ENCODE data around the gene DUSP22.

Gene DUSP22

DNA sequence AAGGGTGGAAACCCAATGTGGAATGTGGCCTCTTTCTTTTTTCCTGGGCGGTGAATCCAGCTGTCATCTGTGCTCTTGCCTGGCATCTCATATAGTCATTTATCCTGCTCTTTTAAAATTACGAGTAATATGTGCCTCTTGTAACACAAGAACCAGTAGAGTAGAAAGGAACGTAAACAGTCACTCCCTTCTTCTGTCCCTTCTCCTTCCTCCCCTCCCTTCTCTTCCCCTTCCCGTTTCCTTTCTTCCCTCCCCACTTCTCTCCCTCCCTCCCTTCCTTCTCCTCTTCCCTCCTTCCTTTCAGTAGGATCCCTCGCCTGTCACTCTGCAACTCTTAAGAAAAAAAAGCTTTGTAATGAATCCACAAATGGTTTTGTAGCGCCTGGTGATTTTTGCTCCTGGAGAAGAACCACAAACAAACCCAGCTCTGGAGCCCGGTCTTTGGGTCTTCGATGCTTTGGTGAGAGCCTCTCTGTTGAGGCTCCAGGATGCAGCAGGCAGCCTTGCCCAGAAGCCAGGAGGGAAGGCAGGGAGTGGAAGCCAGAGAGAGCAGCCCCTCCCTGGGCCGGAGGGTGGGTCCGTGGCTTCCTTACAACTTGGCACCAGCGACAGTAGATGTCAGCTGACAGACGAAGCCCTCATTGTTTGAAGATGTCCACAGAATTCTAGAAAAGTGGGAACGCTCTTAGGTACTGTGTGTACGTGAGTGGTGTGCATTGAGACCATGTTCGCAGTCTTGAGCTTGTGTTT, 15.0 kb downstream of the DUSP22 start:
- Histone ChIP-seq H3K27ac (ENCODE audit: low read length) (peak overlapping the region; percentile 90), H3K27me3 (replicated peaks; ENCODE audit: insufficient read depth, low read length) (no peaks in the 10 kb centered on the region), H3K9me2 (replicated peaks; ENCODE audit: insufficient read depth, low read length) (no peaks in the 10 kb centered on the region), H3F3A (ENCODE audit: insufficient read depth, low read length) (peaks cover 43% of the 10 kb centered on the region), H2AFZ (ENCODE audit: low read length) (no peak overlapping the region), H3K9me3 (replicated peaks; ENCODE audit: insufficient read depth, low read length) (no peaks in the 10 kb centered on the region), H3K9ac (ENCODE audit: low read length) (no peak overlapping the region), H3K4me2 (ENCODE audit: low read depth, low read length) (peak overlapping the region; percentile 67), H3K4me3 (ENCODE audit: low read length) (no peak overlapping the region), H3K79me2 (ENCODE audit: low read length) (peaks cover 85% of the 10 kb centered on the region), H3K4me1 (ENCODE audit: low read length) (peaks cover 70% of the 10 kb centered on the region), H3K36me3 (replicated peaks; ENCODE audit: insufficient read depth, low read length) (peaks cover 17% of the 10 kb centered on the region; the same call in 1 of the 2 replicates), H4K20me1 (ENCODE audit: insufficient read depth, low read length) (no peaks in the 10 kb centered on the region)
- no peak for DNase-seq
- TF ChIP-seq EZH2 (optimal IDR thresholded peaks at IDR 0.05; ENCODE audit: low read depth, low read length), result no peak
- TF ChIP-seq EZH2phosphoT487 (IDR thresholded peaks at IDR 0.05; ENCODE audit: low read length), result no peak
- TF ChIP-seq, protein P1, sequence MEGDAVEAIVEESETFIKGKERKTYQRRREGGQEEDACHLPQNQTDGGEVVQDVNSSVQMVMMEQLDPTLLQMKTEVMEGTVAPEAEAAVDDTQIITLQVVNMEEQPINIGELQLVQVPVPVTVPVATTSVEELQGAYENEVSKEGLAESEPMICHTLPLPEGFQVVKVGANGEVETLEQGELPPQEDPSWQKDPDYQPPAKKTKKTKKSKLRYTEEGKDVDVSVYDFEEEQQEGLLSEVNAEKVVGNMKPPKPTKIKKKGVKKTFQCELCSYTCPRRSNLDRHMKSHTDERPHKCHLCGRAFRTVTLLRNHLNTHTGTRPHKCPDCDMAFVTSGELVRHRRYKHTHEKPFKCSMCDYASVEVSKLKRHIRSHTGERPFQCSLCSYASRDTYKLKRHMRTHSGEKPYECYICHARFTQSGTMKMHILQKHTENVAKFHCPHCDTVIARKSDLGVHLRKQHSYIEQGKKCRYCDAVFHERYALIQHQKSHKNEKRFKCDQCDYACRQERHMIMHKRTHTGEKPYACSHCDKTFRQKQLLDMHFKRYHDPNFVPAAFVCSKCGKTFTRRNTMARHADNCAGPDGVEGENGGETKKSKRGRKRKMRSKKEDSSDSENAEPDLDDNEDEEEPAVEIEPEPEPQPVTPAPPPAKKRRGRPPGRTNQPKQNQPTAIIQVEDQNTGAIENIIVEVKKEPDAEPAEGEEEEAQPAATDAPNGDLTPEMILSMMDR (IDR thresholded peaks at IDR 0.05; ENCODE audit: low read length), result no peak

- no peak overlapping the region for H3K9ac ChIP-seq (ENCODE audit: low read length)
- no peak overlapping the region for H2AFZ ChIP-seq (ENCODE audit: low read length)
- peaks cover 71% of the 10 kb centered on the region for H3K4me1 ChIP-seq (ENCODE audit: low read length)
- H3F3A ChIP-seq (ENCODE audit: insufficient read depth, low read length), result peaks cover 48% of the 10 kb centered on the region
- no peaks in the 10 kb centered on the region for H4K20me1 ChIP-seq (ENCODE audit: insufficient read depth, low read length)
- H3K9me2 ChIP-seq (replicated peaks; ENCODE audit: insufficient read depth, low read length), result no peaks in the 10 kb centered on the region
- H3K9me3 ChIP-seq (replicated peaks; ENCODE audit: insufficient read depth, low read length), result no peaks in the 10 kb centered on the region
- H3K4me2 ChIP-seq (ENCODE audit: low read depth, low read length), result no peak overlapping the region
- no peak for DNase-seq
- H3K79me2 ChIP-seq (ENCODE audit: low read length), result peaks cover 84% of the 10 kb centered on the region
- no peaks in the 10 kb centered on the region for H3K27me3 ChIP-seq (replicated peaks; ENCODE audit: insufficient read depth, low read length)
- TF ChIP-seq, protein P1 (IDR thresholded peaks at IDR 0.05; ENCODE audit: low read length), result no peak
- TF ChIP-seq EZH2phosphoT487 (IDR thresholded peaks at IDR 0.05; ENCODE audit: low read length) (no peak), EZH2 (optimal IDR thresholded peaks at IDR 0.05; ENCODE audit: low read depth, low read length) (no peak)
- peaks cover 18% of the 10 kb centered on the region; the same call in 1 of the 2 replicates for H3K36me3 ChIP-seq (replicated peaks; ENCODE audit: insufficient read depth, low read length)
- H3K27ac ChIP-seq (ENCODE audit: low read length), result no peak overlapping the region
- H3K4me3 ChIP-seq (ENCODE audit: low read length), result no peak overlapping the region
Measured at GRCh38 chr6:307874-308273, 15.6 kb downstream of the DUSP22 start.

- no peak overlapping the region for H3K4me2 ChIP-seq (ENCODE audit: low read depth, low read length)
- no peaks in the 10 kb centered on the region for H3K9me3 ChIP-seq (replicated peaks; ENCODE audit: insufficient read depth, low read length)
- no peaks in the 10 kb centered on the region for H3K9me2 ChIP-seq (replicated peaks; ENCODE audit: insufficient read depth, low read length)
- H3K79me2 ChIP-seq (ENCODE audit: low read length), result peaks cover 84% of the 10 kb centered on the region
- no peak for DNase-seq
- H3K9ac ChIP-seq (ENCODE audit: low read length), result no peak overlapping the region
- peaks cover 49% of the 10 kb centered on the region for H3F3A ChIP-seq (ENCODE audit: insufficient read depth, low read length)
- peaks cover 18% of the 10 kb centered on the region; the same call in 1 of the 2 replicates for H3K36me3 ChIP-seq (replicated peaks; ENCODE audit: insufficient read depth, low read length)
- no peak overlapping the region for H3K27ac ChIP-seq (ENCODE audit: low read length)
- no peaks in the 10 kb centered on the region for H3K27me3 ChIP-seq (replicated peaks; ENCODE audit: insufficient read depth, low read length)
- no peak overlapping the region for H2AFZ ChIP-seq (ENCODE audit: low read length)
- no peak overlapping the region for H3K4me3 ChIP-seq (ENCODE audit: low read length)
- no peaks in the 10 kb centered on the region for H4K20me1 ChIP-seq (ENCODE audit: insufficient read depth, low read length)
- peaks cover 72% of the 10 kb centered on the region for H3K4me1 ChIP-seq (ENCODE audit: low read length)
- TF ChIP-seq, protein P1 (IDR thresholded peaks at IDR 0.05; ENCODE audit: low read length), result no peak
- TF ChIP-seq EZH2 (optimal IDR thresholded peaks at IDR 0.05; ENCODE audit: low read depth, low read length), result no peak
- no peak for TF ChIP-seq EZH2phosphoT487 (IDR thresholded peaks at IDR 0.05; ENCODE audit: low read length)
Measured at GRCh38 chr6:308307-308706, 16.0 kb downstream of the DUSP22 start.
